ENCODE results near the gene TPSD1.
A peak's percentile ranks its signal among the peaks of the same experiment; 100 is the strongest.

The TPSD1 gene

DNA sequence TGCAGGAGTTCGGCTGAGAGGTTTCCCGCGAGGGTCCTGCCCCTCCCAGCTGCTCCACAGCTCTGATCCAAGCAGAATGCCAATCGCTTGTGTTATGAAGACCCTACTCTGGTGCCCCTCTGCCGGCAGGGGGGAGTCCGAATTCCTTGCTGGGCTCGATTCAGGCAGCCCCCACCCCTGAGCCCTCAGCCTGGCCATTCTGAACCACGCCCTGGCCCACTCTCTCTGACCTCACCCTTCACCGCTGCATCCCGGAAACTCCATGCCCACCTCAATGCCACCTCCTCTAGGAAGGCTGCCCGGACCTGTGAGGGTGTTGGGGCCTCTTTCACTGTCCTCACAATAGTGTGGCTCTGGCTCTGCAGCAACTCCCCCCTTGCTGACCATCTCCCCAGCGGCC is 45.7 kb downstream of the TPSD1 start:
- DNase-seq (ENCODE audit: low spot score in 2 of 2) (no peak), ATAC-seq (no peak)
- Mint-ChIP-seq H3K4me3 (peak overlapping the region; percentile 49), H3K27ac (peak overlapping the region; percentile 56), H3K36me3 (peaks cover 9% of the 10 kb centered on the region), H3K9me3 (no peaks in the 10 kb centered on the region), H3K4me1 (peaks cover 32% of the 10 kb centered on the region)

DNA sequence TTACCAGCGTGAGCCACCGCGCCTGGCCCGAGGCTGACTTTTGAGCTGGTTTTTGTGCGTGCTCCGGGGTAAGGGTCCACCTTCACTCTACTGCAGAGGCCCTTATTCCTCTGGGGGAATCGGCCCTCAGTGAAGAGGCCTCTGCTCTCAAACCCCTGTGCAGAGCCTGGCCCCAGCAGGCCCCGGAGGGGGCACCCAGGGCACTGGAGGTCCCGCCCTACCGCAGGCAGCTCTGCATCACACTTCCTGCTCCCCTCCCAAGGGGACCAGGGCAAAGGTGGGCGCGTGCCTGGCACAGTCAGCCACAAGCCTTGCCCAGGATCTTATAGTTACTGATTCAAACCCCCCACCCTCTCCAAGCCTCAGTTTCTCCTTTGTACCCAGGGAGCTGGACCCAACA is 50.0 kb downstream of the TPSD1 start:
- Mint-ChIP-seq H3K4me1 (peaks cover 35% of the 10 kb centered on the region), H3K4me3 (no peak overlapping the region), H3K36me3 (peaks cover 38% of the 10 kb centered on the region), H3K27ac (peak overlapping the region; percentile 100), H3K9me3 (no peaks in the 10 kb centered on the region)
- DNase-seq (ENCODE audit: low spot score in 2 of 2) (no peak), ATAC-seq (no peak)

- ATAC-seq = no peak
- no peak for DNase-seq (ENCODE audit: low spot score in 2 of 2)
- Mint-ChIP-seq H3K27ac (peak overlapping the region; percentile 100), H3K9me3 (no peaks in the 10 kb centered on the region), H3K4me3 (no peak overlapping the region), H3K36me3 (peaks cover 43% of the 10 kb centered on the region), H3K4me1 (peaks cover 39% of the 10 kb centered on the region)
Observed at GRCh38 chr16:1306334-1306733, 50.5 kb downstream of the TPSD1 start.

DNA sequence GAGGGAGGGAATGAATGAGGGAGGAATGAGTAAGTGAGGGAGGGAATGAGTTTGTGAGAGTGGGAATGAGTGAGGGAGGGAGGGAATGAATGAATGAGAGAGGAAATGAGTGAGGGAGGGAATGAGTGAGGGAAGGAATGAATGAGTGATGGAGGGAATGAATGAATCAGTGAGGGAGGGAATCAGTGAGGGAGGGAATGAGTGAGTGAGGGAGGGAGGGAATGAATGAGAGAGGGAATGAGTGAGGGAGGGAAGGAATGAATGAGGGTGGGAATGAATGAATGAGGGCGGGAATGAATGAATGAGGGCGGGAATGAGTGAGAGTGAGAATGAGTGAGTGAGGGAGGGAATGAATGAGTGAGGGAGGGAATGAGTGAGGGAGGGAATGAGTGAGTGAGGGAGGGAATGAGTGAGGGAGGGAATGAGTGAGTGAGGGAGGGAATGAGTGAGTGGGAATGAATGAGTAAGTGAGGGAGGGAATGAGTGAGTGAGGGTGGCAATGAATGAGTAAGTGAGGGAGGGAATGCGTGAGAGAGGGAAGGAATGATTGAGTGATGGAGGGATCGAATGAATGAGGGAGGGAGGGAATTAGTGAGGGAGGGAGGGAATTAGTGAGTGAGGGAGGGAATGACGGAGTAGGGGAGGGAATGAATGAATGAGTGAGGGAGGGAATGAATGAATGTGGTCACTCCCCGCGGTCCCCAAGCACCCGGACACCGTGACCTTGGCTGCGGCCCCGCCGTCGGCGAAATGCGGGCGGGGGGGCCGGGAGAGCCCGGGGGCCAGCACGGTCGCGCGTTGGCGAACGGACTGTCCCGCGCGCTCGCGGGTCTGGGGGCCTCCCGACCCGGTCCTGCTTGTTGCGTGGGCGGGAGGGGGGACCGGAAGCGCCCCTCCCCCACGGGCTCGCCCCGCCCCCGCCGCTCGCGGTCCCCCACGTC is 52.4 kb downstream of the TPSD1 start:
- no peaks in the 10 kb centered on the region for H3K9me3 Mint-ChIP-seq
- ATAC-seq = peak; percentile 48
- H3K36me3 Mint-ChIP-seq = peaks cover 57% of the 10 kb centered on the region
- H3K4me3 Mint-ChIP-seq = peak overlapping the region; percentile 76
- H3K27ac Mint-ChIP-seq = peak overlapping the region; percentile 100
- H3K4me1 Mint-ChIP-seq = peaks cover 46% of the 10 kb centered on the region
- no peak for DNase-seq (ENCODE audit: low spot score in 2 of 2)

Measured in stimulated activated effector memory CD8-positive, alpha-beta T cell treated with anti-CD3 and anti-CD28 coated beads, Interleukin-12 subunit alpha, Interleukin-12 subunit beta, amount 100 ng/mL, for 72 hours (primary cell).